GM21723 (cell line): Measurements from ENCODE around the gene MRNIP.

ENCODE experiments used
- ATAC-seq: cut with Tn5 transposase; IDR thresholded peaks from one replicate; pipeline ENCODE4 v1.9.1; 2021; ENCODE audit warnings: mild to moderate bottlenecking, moderate library complexity; ENCODE audit not compliant: unreplicated experiment

The MRNIP gene

DNA sequence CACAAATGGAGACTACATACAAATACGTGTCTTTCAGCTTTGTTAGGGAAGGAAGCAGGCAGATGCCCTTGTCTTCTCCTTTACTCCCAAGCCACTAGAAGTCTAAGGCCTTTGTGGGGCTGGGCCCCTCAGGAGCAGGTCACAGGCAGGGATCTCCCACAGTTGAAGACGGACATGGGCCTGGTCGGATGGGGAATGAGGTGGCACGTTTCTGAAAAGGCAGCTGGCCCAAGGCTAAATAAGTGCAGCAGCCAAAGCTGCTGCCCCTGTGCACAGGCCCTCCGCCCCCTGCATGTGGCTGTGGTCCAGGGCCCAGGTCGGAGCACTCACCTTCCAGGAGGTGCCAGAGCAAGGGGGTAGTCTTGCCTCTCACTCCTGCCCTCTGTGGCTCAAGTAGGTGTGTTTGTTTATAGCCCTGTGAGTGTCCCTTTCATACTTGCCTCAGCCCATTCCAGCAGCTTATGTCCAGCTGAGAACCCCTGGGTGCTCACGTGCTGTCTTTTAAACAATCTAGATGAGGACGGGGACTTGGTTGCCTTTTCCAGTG lies 36.1 kb downstream of the MRNIP start:
- ATAC-seq = no peak

DNA sequence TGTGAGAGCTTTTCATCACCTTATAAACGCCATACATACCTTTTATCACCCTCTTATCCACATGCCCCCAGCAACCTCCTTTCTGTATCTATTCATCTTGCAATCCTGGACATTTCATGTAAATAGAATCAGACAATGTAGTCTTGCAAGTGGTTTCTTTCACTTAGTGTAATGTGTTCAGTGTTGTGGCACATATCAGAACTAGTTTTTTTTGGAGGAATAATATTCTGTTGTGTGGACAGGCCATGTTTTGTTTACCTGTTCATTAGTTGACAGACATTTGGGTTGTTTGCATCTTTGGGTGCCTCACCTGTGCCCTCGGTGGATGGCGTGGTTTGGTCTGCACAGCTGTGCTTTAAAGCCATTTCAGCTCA lies 36.6 kb downstream of the MRNIP start:
- no peak for ATAC-seq

DNA sequence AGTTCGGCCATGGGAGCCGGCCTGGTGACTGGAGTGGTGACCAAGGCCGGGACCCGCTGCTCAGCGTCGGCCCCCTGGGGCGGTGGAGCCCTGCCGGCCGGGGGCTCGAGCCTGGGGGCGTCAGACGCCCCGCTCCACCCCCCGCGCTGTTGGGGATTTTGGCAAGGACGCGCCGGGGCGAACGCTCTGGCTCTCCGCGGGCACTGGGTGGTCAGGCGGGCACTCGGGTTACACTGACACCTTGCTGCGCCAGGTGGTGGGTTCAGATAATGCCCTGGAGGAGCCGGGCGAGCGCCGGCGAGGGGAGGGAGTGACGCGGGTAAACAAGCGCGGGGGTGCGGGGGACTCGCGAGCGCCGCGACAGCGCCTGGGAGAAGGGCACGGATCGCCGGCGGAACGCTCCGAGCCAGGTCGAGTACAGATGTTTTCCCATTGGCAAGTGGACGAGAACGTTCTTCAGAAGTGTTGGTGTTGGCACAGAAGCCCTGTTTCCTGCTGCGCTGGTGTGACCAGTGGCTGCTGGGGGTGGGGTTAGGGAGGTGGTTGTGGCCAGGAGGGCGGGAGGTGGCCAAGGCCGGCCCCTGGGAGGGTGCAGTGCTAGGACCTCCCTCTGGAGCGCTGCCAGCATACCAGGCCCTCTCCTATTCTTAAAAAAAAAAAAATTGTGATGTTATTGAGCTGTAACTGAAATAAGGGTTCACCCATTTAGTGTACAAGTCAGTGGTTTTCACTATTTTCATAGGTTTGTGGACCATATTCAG lies 37.1 kb downstream of the MRNIP start:
- peak; percentile 48 for ATAC-seq

DNA sequence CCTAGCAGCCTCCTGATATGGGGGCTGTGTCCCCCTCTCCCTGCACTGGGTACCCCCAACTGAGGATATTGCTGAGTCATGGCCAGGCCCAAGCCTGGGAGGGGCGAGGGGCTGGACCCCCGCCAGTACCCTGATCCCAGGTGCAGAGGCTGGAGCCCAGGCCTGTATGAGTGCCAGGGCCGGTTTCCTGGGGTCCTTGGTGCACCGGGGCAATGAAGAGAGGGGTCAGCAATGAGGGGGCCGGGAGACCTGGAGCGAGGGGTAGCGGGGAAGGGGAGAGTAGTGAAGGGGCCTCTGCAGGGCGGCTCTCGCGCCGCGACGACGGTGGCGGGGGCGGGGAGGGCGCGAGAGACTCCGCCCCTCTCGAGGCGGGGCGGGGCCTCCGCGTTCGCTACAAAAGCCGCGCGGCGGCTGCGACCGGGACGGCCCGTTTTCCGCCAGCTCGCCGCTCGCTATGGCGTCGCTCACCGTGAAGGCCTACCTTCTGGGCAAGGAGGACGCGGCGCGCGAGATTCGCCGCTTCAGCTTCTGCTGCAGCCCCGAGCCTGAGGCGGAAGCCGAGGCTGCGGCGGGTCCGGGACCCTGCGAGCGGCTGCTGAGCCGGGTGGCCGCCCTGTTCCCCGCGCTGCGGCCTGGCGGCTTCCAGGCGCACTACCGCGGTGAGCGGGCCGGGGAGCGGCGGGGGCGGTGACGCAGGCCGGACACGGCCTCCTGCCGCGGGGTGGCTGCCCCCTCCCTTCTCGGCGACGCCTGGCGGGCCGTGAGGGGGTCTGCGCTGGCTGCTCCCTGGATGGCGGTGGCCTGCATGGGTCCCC lies 37.9 kb downstream of the MRNIP start, which contains the start of gene SQSTM1:
Gene SQSTM1 (plus strand): TSS at position 423 of the 815 bp plus-strand sequence. CDS start 32 bp downstream, at position 455.
- ATAC-seq = peak; percentile 39

DNA sequence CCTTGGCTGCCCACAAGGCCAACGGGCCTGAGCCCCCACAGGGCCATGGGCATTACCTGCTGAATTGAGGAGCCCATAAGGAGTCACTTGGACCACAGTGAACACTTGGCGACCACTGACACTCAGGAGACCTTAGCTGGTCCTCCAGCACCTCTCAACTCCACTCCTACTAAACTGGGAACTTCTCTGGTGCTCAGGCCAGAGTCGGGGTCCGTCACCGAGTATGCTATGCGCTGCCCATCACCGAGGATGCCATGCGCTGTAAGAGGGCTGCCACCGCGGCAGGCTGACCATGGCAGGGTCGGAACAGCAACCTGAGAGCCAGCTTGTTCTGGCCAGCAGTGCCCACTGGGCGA lies 38.5 kb downstream of the MRNIP start:
- no peak for ATAC-seq

DNA sequence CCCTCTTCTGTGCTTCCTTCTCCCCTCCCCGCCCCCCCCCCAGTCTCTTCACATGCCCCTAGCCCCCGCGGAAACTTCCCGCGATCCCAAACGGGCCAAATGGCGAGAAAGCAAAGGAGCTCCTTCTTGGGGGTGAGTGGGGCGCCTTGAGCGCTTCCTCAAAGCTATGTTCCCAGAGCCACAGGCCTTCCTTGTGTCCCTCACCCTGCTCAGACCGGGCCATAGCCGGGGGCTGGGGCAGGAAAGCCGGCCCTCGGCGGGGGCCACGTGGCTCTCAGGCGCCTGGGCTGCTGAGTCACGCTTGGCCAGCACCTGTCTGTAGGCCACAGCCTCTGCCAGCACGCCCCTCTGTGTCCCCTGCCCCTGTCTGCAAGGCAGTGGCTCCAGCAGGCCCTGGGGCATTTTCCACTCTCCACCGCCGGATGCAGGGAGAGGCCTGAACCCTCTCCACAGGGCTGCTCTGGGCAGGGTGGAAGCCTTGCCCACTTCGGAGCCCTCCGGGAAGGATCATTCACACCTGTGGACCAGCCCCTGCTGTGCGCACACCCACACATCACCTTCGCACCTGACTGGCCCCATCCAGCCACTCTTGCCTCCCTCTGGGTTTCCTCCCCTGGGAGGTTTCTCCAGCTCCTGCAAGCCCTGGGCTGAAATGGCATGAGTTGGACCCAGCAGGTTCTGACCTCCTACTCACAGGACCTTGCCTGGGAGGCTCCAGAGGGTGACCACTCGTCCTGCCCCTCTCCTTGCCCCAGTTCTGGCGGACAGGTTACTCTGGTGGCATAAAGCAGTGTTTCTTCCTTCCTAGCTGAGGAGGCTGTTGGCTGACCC lies 39.1 kb downstream of the MRNIP start:
- ATAC-seq = no peak

DNA sequence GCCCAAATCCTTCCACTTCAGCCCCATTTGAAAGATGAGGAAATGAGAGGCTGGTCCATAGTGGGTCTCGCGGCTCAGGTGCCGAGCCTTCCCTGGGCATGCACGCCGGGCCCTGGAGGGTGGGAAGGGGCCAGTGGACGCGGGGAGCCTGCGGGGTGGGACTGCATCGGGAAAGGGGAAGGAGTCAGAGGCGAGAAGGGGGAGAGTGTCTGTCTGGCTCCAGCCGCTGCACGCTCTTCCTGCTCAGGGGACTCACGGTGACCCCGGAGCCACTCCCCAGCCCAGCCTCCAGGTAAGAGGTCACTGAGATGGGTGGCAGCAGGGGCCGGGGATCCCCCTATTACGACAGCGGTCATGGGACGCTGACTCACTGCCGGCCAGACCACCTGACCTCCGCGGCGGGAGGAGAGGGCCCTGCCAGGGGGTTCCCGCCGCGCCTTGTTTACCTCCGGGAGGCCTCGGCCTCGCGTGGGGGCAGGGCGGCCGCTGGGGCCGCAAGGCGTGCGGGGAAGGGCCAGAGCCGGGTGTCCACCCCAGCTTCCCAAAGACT lies 39.8 kb downstream of the MRNIP start:
- ATAC-seq = peak; percentile 66

DNA sequence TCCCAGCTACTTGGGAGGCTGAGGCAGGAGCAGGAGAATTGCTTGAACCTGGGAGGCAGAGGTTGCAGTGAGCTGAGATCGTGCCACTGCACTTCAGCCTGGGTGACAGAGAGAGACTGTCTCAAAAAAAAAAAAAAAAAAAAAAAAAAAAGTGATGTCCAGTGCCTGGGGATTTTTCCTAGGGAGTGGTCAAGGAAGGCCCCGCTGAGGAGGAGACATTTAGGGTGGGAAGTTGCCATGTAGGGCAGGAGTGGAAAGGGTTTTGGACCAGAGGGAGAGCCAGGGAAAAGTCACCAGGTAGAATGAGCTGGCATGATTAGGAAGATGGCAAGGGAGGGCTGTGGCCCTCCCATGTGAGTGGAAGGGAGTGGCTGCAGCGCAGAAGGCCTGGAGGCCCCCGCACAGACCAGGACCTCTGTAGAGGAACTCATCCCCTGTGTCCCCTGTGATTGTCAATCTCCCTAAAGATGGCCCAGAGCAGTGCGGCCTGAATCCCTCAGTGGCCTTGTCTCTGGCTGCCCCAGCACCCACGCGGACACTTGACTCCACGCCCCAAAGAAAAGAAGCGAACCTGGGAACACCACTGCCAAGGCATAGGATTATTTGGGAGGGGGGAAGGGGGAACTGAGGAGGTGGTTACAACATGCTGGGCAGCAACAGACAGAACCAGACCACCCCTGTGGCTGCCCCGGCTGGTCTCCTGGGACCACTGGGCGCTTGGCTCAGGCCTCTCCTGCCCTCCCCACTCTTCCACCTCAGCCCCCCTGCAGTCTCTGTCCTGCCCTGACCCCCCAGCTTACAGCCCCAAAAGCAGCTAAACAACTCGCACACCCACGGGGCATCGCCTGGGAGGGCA lies 40.5 kb downstream of the MRNIP start:
- no peak for ATAC-seq

DNA sequence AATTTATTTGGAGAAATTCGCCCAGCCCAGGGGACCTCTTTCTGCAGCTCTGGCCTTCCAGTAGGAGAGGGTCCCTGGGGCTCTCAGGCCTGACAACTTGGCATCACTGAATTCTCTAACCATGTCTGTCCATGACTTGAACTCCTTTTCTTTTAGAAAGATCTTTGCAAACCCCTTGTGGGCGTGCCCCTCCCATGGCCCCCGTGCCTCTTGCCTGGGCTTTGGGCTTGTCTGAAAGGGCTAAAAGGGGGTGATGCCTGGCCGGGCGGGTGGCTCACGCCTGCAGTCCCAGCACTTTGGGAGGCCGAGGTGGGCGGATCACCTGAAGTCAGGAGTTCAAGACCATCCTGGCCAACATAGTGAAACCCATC lies 41.2 kb downstream of the MRNIP start:
- no peak for ATAC-seq

DNA sequence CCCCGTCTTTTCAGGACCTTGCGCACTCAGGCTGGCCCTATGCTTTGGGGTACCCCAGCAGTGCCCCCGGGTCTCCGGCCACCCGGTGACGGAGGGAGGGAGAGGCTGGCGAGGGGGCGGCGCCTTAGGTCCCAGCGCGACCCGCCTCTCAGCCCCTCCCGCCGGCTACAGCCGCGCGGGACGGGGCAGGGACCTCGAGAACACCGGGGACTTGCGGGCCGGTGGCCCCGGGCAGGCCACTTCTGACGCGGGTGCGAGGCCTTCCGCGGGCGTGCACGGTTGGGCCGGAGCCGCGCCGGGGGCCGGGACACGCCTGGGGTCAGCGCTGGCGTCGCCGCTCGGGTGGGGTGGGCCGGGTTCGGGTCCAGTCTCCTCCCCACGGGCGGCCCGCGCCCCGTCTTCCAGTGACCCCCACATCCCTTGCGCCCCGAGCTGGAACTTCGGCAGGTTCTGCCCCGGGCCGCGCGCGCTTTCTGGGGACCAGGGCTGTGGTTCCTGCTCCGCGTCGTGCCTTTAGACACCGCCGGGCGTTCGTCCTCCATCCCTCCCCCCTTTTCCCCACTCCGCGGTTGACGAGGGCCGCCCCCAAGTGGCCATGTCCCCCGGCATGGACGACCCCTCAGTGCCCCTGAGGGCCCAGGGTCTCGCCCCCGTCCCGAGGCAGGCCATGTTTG lies 41.7 kb downstream of the MRNIP start:
- no peak for ATAC-seq

DNA sequence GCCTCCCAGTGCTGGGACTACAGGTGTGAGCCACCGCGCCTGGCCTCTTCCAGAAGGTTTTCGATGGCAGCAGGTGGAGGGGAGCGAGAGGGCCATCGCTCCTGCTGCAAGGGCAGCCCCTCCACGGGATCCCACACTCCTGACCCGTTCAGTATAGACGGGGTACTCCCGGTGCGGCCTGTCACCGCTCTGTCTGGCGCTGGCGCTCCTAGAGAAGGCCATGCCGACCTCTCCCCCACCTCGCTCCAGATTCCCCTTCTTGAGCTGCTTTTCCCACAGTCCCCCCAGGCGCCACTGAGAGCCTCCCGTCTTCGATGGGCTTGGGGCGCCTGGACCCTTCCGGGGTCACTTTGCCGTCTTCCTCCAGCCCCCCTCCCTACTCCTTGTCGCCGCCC lies 42.2 kb downstream of the MRNIP start:
- no peak for ATAC-seq

DNA sequence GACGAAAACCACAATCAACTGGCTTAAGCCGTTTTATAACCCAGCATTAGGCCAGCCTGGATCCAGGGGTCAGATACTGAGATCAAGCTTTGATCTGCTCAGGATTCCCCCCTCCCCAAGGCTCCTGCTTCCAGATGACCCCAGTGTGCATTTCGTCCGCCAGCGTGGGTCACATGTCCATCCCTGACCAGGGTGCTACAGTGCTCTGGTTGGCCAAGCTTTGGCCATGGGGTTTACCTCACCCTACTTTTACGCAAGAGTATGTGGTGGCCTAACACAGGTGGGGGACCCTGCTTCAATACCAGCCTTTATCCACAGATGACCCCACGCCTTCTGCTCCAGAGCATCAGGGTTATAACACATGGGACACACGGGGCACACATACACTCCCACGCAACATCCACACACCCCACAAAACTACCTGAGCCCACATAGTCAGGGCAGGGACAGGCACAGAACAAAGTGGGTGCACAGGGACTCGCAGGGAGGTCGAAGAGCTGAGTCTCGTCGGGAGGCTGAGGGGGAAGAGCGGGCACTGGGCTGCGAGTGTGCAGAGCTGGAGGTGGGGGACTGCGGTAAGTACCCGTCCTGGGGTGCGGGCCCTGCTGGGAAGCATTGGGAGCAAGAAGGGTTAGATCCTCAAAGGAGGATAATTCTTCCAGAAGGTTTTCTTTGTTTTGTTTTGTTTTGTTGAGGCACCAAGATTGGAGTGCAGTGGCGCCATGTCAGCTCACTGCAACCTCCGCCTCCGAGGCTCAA lies 42.9 kb downstream of the MRNIP start:
- ATAC-seq = no peak

DNA sequence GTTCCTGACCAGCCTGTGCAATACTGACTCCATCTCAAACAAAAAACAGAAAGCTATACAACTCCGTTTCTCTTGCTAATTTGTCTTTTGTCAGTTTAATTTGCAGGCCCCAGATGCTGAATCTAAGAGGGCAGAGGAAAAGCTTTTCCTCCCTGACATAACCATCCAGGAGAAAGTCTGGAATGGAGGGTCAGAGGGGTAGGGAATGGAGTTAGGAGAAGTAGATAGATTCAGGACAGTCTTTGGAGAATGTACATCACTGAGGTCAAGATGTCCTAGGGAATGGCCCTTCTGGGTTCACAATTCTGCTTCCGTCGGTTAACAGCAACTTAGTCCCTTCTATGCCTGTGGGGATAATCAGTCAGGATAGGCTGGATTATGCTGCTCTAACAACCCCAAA lies 44.5 kb downstream of the MRNIP start:
- no peak for ATAC-seq

DNA sequence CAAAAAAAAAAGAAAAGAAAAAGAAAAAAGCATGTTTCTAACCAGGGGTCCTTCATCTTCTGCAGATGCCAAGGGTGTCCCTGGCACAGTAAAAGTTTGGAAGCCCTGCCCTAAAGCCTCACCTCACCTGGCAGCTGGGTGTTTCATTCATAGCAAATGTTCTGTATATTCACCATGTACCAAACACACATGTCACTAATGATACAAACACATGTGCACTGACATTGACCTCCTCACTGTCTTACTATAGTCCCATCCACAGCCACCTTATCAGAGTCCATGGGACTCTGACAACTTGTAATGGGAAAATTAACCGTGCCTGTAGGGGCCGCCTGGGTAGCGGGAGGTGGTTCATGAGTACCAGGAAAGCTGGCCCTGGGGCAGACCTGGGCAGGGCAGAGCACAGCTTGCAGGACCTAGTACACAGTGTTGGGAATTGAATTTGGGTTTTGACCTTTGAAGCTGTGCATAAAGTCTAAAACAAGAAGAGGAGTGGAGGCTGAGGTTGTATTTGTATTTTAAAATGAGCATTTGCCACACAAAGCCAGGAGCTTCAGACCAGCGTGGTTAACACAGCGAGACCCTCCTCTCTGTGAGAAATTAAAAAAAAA lies 45.5 kb downstream of the MRNIP start:
- no peak for ATAC-seq

DNA sequence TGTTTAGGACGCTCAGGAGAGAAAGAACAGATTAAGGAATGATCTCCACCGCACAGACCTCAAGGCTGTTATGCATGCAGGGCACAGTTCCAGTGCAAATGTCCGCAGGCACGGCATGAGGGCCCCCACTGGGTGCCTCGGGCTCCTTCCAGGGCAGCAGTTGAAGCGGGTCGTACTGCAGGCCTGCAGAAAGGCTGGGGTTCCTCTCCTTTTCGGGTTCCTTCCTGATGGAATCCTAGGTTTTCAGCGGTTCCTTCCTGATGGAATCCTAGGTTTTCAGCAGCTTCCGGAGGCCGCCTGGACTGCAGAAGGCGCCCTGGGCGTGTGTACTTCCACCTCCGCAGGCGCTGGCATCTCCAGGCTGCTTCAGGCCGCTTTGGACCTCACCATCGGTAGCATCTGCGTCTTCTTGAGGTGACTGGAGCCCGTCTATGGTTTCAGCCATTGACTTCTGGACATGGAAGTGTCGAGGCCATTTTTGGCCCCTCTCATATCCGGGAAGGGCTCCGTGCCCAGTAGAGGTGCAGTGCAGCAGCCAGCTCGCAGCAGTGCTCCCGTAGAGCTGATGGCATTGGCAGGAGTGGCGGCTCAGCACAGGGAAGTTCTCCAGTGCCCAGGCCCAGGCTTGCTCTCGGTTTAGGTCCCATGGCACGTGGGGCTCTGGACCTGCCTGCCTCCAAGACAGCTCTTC lies 46.3 kb downstream of the MRNIP start:
- no peak for ATAC-seq

DNA sequence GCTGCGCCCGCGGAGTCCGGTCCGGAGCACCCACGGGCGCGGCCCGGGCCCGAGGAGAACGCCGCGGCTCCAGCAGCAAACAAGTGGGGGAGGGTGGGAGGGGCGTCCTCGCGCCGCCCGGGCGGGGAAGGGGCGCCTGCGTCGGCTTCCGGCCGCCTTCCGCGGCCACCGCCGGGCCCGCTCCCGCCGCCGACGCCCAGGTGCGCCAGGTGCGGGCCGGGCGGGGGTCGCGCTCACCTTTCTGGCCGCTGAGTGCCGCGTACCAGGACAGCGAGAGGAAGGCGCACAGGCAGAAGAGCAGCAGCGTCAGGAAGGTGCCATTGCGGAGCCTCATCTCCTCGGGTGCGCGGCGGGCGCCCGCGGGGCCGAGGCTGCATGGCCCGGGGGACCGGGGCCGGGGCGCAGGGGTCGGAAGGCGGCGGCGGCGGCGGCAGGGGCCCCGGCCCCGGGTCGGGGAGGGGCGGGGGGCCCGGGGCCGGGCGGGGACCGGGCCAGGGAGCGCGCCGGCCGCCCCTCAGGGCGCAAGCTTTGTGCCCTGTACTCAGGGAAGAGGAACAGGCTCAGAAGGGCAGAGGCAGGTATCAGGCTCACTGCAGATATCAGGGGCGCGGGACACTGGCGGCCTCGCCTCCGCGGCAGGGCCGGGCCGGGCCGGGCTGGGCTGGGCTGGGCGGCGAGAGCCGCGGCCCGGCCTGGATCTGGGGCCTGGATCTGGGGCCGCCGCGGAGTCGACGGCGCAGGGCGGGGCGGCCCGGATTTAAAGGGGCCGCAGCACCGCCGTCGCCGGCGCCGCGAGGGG lies 52.2 kb downstream of the MRNIP start, which contains the start of gene MGAT4B:
Gene MGAT4B (minus strand): TSS at position 617 of the 799 bp plus-strand sequence. CDS start 283 bp downstream, at position 334.
- peak; percentile 75 for ATAC-seq
